K562 (cell line): ENCODE measurements around the gene ZPLD1. TPM values are rescaled to one million over a fixed set of nuclear protein-coding genes. Genes with fewer than 3 reads are reported as not detected.

Experiments
- ATAC-seq: fragments of 200-7000 bp; cut with Tn5 transposase; 3 replicates; pipeline ENCODE4 v1.9.1; 2020; ENCODE audit warnings: moderate library complexity
- BruUV-seq: library from RNA; stranded (reverse); fragments of 400-500 nt; replicated peaks from 2 replicates; lab custom pipeline; 2021; lab: Mats Ljungman, UMichigan
- CTCF ChIA-PET: fragments of 300-600 bp; formaldehyde crosslinking; extraction: SDS; loops from one replicate; lab custom pipeline; 2021; ENCODE audit warnings: low intra/inter-chr PET ratio; lab: Yijun Ruan, JAX
- POLR2A ChIA-PET: fragments of 300-600, 350-650 bp; sonication (Branson Sonifier 250); formaldehyde crosslinking; extraction: SDS; loops from one replicate; lab custom pipeline; 2021; ENCODE audit warnings: antibody characterized with exemption, inconsistent platforms; lab: Yijun Ruan, JAX
- DNase-seq, 4 experiments: peaks; one replicate each; pipeline versions ENCODE4 v3.0.0 to v3.0.0-alpha.2; 2011 to 2018; ENCODE audit warnings: low spot score in 3 of 4, mixed read lengths in 3 of 4; ENCODE audit errors: extremely low read depth in 1 of 4
- FAIRE-seq: peaks from 2 replicates; lab custom pipeline; 2011; peaks lifted over from hg19 to GRCh38; lab: Jason Lieb, UNC
- H2AFZ ChIP-seq: 2 replicates; pipeline ENCODE4 v1.6.0; 2011; ENCODE audit warnings: low read depth, low read length, control low read depth, inconsistent platforms
- H3K27ac ChIP-seq: fragments of 200-600 bp; 3 replicates; pipeline ENCODE4 v1.8.0; 2011; ENCODE audit warnings: low read depth, mild to moderate bottlenecking, control low read depth, inconsistent platforms, low read length, moderate library complexity, mixed read lengths; ENCODE audit errors: extremely low read depth
- H3K27me3 ChIP-seq, 2 experiments: fragments of 300-600 bp in 1 of 2; 2 replicates in 1 of 2; 3 replicates in 1 of 2; pipeline versions ENCODE4 v1.6.0 to v1.8.0; 2011; ENCODE audit warnings: inconsistent platforms in 2 of 2, low read length in 2 of 2, mild to moderate bottlenecking in 1 of 2, mixed read lengths in 1 of 2, moderate library complexity in 1 of 2; ENCODE audit not compliant: control insufficient read depth in 2 of 2, insufficient read depth in 2 of 2
- H3K36me3 ChIP-seq: fragments of 300-600 bp; 3 replicates; pipeline ENCODE4 v1.8.0; 2011; ENCODE audit warnings: mild to moderate bottlenecking, low read length, inconsistent platforms; ENCODE audit not compliant: control insufficient read depth, insufficient read depth
- H3K4me1 ChIP-seq, 2 experiments: fragments of 200-600 bp in 1 of 2; replicated peaks in 1 of 2; 2 replicates in 1 of 2; 3 replicates in 1 of 2; pipeline versions ENCODE4 v1.5.1 to v1.8.0; 2011; ENCODE audit warnings: inconsistent platforms in 2 of 2, low read length in 2 of 2, mild to moderate bottlenecking in 1 of 2, mixed read lengths in 1 of 2, moderate library complexity in 1 of 2; ENCODE audit not compliant: control insufficient read depth in 2 of 2, insufficient read depth in 2 of 2
- H3K4me2 ChIP-seq: 2 replicates; pipeline ENCODE4 v1.6.1; 2011; ENCODE audit warnings: low read length, control low read depth, inconsistent platforms, mixed read lengths; ENCODE audit not compliant: insufficient read depth
- H3K4me3 ChIP-seq: fragments of 200-600 bp; sonication (generic), shearing (Covaris generic); 2 replicates; pipeline ENCODE4 v1.5.1; 2016; ENCODE audit warnings: control low read depth, inconsistent platforms
- H3K79me2 ChIP-seq: fragments of 200-600 bp; 3 replicates; pipeline ENCODE4 v1.8.0; 2011; ENCODE audit warnings: low read length, inconsistent platforms; ENCODE audit not compliant: control insufficient read depth, insufficient read depth
- H3K9ac ChIP-seq, 2 experiments: 2 replicates each; pipeline versions ENCODE4 v1.6.0 to v1.6.1; 2011; ENCODE audit warnings: low read depth in 2 of 2, low read length in 2 of 2, control low read depth in 1 of 2, inconsistent platforms in 1 of 2, mild to moderate bottlenecking in 1 of 2, mixed read lengths in 1 of 2; ENCODE audit not compliant: insufficient read depth in 1 of 2
- H3K9me1 ChIP-seq: one replicate; pipeline ENCODE4 v1.6.0; 2011; ENCODE audit warnings: inconsistent platforms, mild to moderate bottlenecking, low read length, moderate library complexity; ENCODE audit not compliant: control insufficient read depth, insufficient read depth
- H3K9me3 ChIP-seq: replicated peaks from 2 replicates; pipeline ENCODE4 v1.5.1; 2011; ENCODE audit warnings: low read depth, low read length, inconsistent platforms; ENCODE audit not compliant: control insufficient read depth, insufficient read depth
- H4K20me1 ChIP-seq: replicated peaks from 2 replicates; pipeline ENCODE4 v1.6.1; 2011; ENCODE audit warnings: low read length, inconsistent platforms, mixed read lengths; ENCODE audit not compliant: control insufficient read depth, insufficient read depth
- ESRRA ChIP-seq: fragments of 450-650 bp; IDR thresholded peaks from 2 replicates; pipeline ENCODE4 v1.6.1; 2014; ENCODE audit warnings: low read depth, mild to moderate bottlenecking, moderate library complexity, borderline replicate concordance
- ETS2 ChIP-seq: IDR thresholded peaks from 2 replicates; pipeline ENCODE4 v1.6.1; 2016; ENCODE audit warnings: borderline replicate concordance, missing genetic modification characterization, mild to moderate bottlenecking, moderate library complexity, missing compliant biosample characterization; ENCODE audit not compliant: poor library complexity, severe bottlenecking
- KLF10 ChIP-seq: fragments of 250-450 bp; sonication (Bioruptor Pico); IDR thresholded peaks from 2 replicates; pipeline ENCODE4 v1.6.1; 2021; ENCODE audit warnings: matching md5 sums
- KLF16 ChIP-seq: IDR thresholded peaks from 2 replicates; pipeline ENCODE4 v1.6.1; 2016; ENCODE audit warnings: antibody characterized with exemption
- RBM15 ChIP-seq: fragments of 200-400 bp; formaldehyde crosslinking; IDR thresholded peaks from 2 replicates; pipeline ENCODE4 v1.6.1; 2018; ENCODE audit warnings: mild to moderate bottlenecking, low read length, moderate library complexity; ENCODE audit not compliant: insufficient read depth
- TSC22D4 ChIP-seq: fragments of 450-650 bp; IDR thresholded peaks from 2 replicates; pipeline ENCODE4 v1.6.1; 2016; ENCODE audit warnings: missing genetic modification characterization, missing biosample characterization, control low read depth
- ZNF347 ChIP-seq: fragments of 450-650 bp; formaldehyde crosslinking; IDR thresholded peaks from 2 replicates; pipeline ENCODE4 v1.4.0; 2020; ENCODE audit warnings: low read depth, mild to moderate bottlenecking, moderate library complexity
- ZNF507 ChIP-seq: conservative IDR thresholded peaks from 2 replicates; pipeline ENCODE4 v1.6.1; 2017; ENCODE audit warnings: missing genetic modification characterization, missing compliant biosample characterization
- WGBS: fragments of 100-300 bp; shearing (Covaris generic); methylation state at CpG from one replicate; pipeline ENCODE4 v1.1.6; 2016; ENCODE audit warnings: low coverage, mixed read lengths; ENCODE audit not compliant: insufficient coverage; ENCODE audit errors: missing lambda C conversion rate; 5-methylcytosine and 5-hydroxymethylcytosine counted together
- in situ Hi-C: fragments of 300-500 bp; cut with MboI; formaldehyde crosslinking; loops from 4 replicates; pipeline ENCODE4 v1.15.0; 2018; ENCODE audit warnings: inconsistent platforms, mixed read lengths
- intact Hi-C: fragments of 100-400 bp; cut with micrococcal nuclease; formaldehyde crosslinking; loops from 2 replicates; pipeline ENCODE4 v1.14.2; 2022
- polyA plus RNA-seq, 8 experiments: library from polyadenylated mRNA; depleted of rRNA in 4 of 8; stranded (reverse) in 5 of 8; unstranded in 3 of 8; fragments of >200 nt; fragmentation: Nextera tagmentation in 2 of 8; fragmentation: Illumina TruSeq in 1 of 8; extraction: Ambion mirVana in 2 of 8; extraction: Trizol in 1 of 8; gene quantifications; 2 replicates each; pipeline versions ENCODE4 v1.2.1 to v1.2.3, GENCODE V29; 2011 to 2014; ENCODE audit warnings: inconsistent platforms in 1 of 8, missing spikeins in 1 of 8
- total RNA-seq, 7 experiments: library from RNA; depleted of rRNA in 6 of 7; stranded (reverse); fragments of >200 nt in 6 of 7; fragmentation: Illumina TruSeq in 2 of 7; extraction: Trizol in 2 of 7; gene quantifications; 2 replicates each; pipeline versions ENCODE4 v1.2.1 to v1.2.3, GENCODE V29; 2011 to 2021; ENCODE audit warnings: low replicate concordance in 1 of 7
- TF ChIP-seq, protein P1 (sequence below): fragments of 450-650 bp; IDR thresholded peaks from 2 replicates; pipeline ENCODE4 v1.7.1; 2018; ENCODE audit warnings: mild to moderate bottlenecking, low read depth; ENCODE audit not compliant: partially characterized antibody
- TF ChIP-seq, protein P2 (sequence below): sonication (generic); formaldehyde crosslinking; IDR thresholded peaks from 2 replicates; pipeline ENCODE4 v1.8.1; 2023; ENCODE audit warnings: mild to moderate bottlenecking, missing genetic modification reagents

The ZPLD1 gene
- total and polyA plus RNA-seq, 9 of the 15 experiments (the other 6 are each of a cell fraction or from before 2014, with no cell fraction given), result 0.03 to 0.10 (median 0.04) TPM; not detected in 6

DNA sequence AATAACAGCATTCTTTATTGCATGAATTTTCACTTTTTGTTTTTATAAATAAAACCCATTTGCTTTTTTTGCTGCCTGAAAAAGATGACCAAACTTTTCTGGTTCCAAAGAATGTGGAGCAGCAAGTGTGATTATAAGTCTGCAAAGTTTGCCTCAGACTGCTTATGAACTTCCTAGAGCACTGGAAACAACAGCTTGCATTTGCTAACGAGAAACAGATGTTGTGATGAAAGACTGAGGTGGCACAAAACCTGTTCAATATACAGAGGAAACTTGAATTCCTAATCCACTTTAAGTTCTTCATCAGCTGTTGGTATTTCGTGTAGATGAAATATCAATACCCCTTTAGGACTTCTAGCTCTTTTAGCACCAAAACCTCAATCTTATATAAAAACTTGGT, 9.3 kb downstream of the ZPLD1 start:
- Histone ChIP-seq H3K36me3 (no peaks in the 10 kb centered on the region), H3K9ac (no peak overlapping the region), H3K27ac (no peak overlapping the region), H3K79me2 (no peaks in the 10 kb centered on the region), H2AFZ (no peak overlapping the region), H3K27me3 (no peaks in the 10 kb centered on the region), H3K4me3 (no peak overlapping the region), H4K20me1 (no peaks in the 10 kb centered on the region), H3K9me3 (no peaks in the 10 kb centered on the region), H3K4me1 (no peaks in the 10 kb centered on the region), H3K4me2 (no peak overlapping the region), H3K9me1 (no peaks in the 10 kb centered on the region)
- FAIRE-seq (no peak), DNase-seq (no peak), ATAC-seq (no peak)
- ChIA-PET CTCF (no interaction called here), POLR2A (no interaction called here)
- intact Hi-C loops (no loop called here), in situ Hi-C loops (no loop called here)
- BruUV-seq, result no TSS peak
- WGBS, result 0% methylated on average over 2 of the region's 2 CpGs
- TF ChIP-seq RBM15, result no peak
- TF ChIP-seq ETS2 (tag), result no peak
- no peak for TF ChIP-seq KLF10 (CRISPR knock-in tag)
- no peak for TF ChIP-seq ESRRA
- no peak for TF ChIP-seq TSC22D4 (tag)
- TF ChIP-seq, protein P1, sequence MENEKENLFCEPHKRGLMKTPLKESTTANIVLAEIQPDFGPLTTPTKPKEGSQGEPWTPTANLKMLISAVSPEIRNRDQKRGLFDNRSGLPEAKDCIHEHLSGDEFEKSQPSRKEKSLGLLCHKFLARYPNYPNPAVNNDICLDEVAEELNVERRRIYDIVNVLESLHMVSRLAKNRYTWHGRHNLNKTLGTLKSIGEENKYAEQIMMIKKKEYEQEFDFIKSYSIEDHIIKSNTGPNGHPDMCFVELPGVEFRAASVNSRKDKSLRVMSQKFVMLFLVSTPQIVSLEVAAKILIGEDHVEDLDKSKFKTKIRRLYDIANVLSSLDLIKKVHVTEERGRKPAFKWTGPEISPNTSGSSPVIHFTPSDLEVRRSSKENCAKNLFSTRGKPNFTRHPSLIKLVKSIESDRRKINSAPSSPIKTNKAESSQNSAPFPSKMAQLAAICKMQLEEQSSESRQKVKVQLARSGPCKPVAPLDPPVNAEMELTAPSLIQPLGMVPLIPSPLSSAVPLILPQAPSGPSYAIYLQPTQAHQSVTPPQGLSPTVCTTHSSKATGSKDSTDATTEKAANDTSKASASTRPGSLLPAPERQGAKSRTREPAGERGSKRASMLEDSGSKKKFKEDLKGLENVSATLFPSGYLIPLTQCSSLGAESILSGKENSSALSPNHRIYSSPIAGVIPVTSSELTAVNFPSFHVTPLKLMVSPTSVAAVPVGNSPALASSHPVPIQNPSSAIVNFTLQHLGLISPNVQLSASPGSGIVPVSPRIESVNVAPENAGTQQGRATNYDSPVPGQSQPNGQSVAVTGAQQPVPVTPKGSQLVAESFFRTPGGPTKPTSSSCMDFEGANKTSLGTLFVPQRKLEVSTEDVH, result no peak
- TF ChIP-seq ZNF507 (tag), result no peak
- no peak for TF ChIP-seq ZNF347 (CRISPR knock-in tag)
- no peak for TF ChIP-seq KLF16
- TF ChIP-seq, protein P2, sequence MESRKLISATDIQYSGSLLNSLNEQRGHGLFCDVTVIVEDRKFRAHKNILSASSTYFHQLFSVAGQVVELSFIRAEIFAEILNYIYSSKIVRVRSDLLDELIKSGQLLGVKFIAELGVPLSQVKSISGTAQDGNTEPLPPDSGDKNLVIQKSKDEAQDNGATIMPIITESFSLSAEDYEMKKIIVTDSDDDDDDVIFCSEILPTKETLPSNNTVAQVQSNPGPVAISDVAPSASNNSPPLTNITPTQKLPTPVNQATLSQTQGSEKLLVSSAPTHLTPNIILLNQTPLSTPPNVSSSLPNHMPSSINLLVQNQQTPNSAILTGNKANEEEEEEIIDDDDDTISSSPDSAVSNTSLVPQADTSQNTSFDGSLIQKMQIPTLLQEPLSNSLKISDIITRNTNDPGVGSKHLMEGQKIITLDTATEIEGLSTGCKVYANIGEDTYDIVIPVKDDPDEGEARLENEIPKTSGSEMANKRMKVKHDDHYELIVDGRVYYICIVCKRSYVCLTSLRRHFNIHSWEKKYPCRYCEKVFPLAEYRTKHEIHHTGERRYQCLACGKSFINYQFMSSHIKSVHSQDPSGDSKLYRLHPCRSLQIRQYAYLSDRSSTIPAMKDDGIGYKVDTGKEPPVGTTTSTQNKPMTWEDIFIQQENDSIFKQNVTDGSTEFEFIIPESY (CRISPR knock-in tag), result no peak
